SH-SY5Y (cell line): ENCODE results near the gene EEA1.

Experiments used
- GATA2 ChIP-seq: IDR thresholded peaks from 2 replicates; pipeline ENCODE4 v1.6.1; 2011; ENCODE audit warnings: mild to moderate bottlenecking, low read depth, low read length
- GATA3 ChIP-seq: IDR thresholded peaks from 2 replicates; pipeline ENCODE4 v1.6.1; 2011; ENCODE audit warnings: low read depth, mild to moderate bottlenecking, low read length, moderate library complexity

GRCh38 chr12:92860521-92860920 lies 68.6 kb downstream of the EEA1 start:
- TF ChIP-seq GATA2, result no peak
- no peak for TF ChIP-seq GATA3
